Measurements from ENCODE around the gene YAF2.
"Not testable (repeated sequence)": the region's sequence is repeated elsewhere in the genome, so short reads cannot be mapped to it uniquely, and the experiment has no call there.

Gene YAF2

GRCh38 chr12:42192258-42192657 lies 45.8 kb downstream of the YAF2 start:
- no peak for DNase-seq

GRCh38 chr12:42190376-42190775 lies 47.7 kb downstream of the YAF2 start:
- DNase-seq, result no peak

- DNase-seq, result not testable (repeated sequence)
Measured at GRCh38 chr12:42188275-42188674, 49.8 kb downstream of the YAF2 start.

GRCh38 chr12:42187799-42188198 lies 50.2 kb downstream of the YAF2 start:
- DNase-seq, result no peak

- no peak for DNase-seq
Measured at GRCh38 chr12:42186793-42187192, 51.3 kb downstream of the YAF2 start.

- DNase-seq, result no peak
Measured at GRCh38 chr12:42182394-42182793, 55.7 kb downstream of the YAF2 start.

- no peak for DNase-seq
Measured at GRCh38 chr12:42180990-42181596, 57.0 kb downstream of the YAF2 start.

- DNase-seq, result no peak
Measured at GRCh38 chr12:42178101-42178500, 59.9 kb downstream of the YAF2 start.

GRCh38 chr12:42174978-42175377 lies 63.1 kb downstream of the YAF2 start:
- no peak for DNase-seq

- no peak for DNase-seq
Measured at GRCh38 chr12:42173961-42174521, 64.0 kb downstream of the YAF2 start.

GRCh38 chr12:42172441-42173210 lies 65.4 kb downstream of the YAF2 start:
- DNase-seq, result no peak

GRCh38 chr12:42167711-42168110 lies 70.3 kb downstream of the YAF2 start:
- DNase-seq, result no peak

- DNase-seq, result no peak
Measured at GRCh38 chr12:42166501-42166900, 71.5 kb downstream of the YAF2 start.

GRCh38 chr12:42163913-42164312 lies 74.1 kb downstream of the YAF2 start:
- no peak for DNase-seq

- DNase-seq, result no peak
Measured at GRCh38 chr12:42162965-42163364, 75.1 kb downstream of the YAF2 start.

GRCh38 chr12:42162193-42162592 lies 75.9 kb downstream of the YAF2 start:
- DNase-seq, result no peak

GRCh38 chr12:42161529-42161928 lies 76.5 kb downstream of the YAF2 start:
- DNase-seq, result no peak

GRCh38 chr12:42156232-42156631 lies 81.8 kb downstream of the YAF2 start:
- no peak for DNase-seq

GRCh38 chr12:42145552-42146215 lies 92.4 kb downstream of the YAF2 start:
- no peak for DNase-seq

GRCh38 chr12:42145197-42145549 lies 92.9 kb downstream of the YAF2 start:
- no peak for DNase-seq

GRCh38 chr12:42144408-42145196 lies 93.4 kb downstream of the YAF2 start, which contains the start of gene GXYLT1:
Gene GXYLT1, minus strand, starts transcription at chr12:42144874. Its CDS starts 228 bp downstream, at chr12:42144646.
- peak; percentile 86 for DNase-seq

- DNase-seq, result no peak
Measured at GRCh38 chr12:42144158-42144407, 94.0 kb downstream of the YAF2 start.

GRCh38 chr12:42143452-42144157 lies 94.4 kb downstream of the YAF2 start:
- DNase-seq, result no peak

All from CD4-positive, alpha-beta T cell treated with Interleukin-15 for 1 hour (primary cell).